CD1c-positive myeloid dendritic cell (primary cell): ENCODE measurements around the gene DSC2.

Source experiments
- DNase-seq: peaks from one replicate; pipeline ENCODE4 v3.0.0-alpha.2; 2016; ENCODE audit errors: extremely low spot score

Gene DSC2

GRCh38 chr18:31098878-31099277 is 3.3 kb downstream of the DSC2 start:
- DNase-seq = no peak

- DNase-seq = no peak
These were observed 4.6 kb downstream of the DSC2 start for GRCh38 chr18:31097666-31098065.

- DNase-seq = no peak
These were observed 8.3 kb downstream of the DSC2 start for GRCh38 chr18:31093880-31094279.

GRCh38 chr18:31093294-31093693 is 8.9 kb downstream of the DSC2 start:
- DNase-seq = no peak

- no peak for DNase-seq
These were observed 10.9 kb downstream of the DSC2 start for GRCh38 chr18:31091350-31091749.

- no peak for DNase-seq
These were observed 13.7 kb downstream of the DSC2 start for GRCh38 chr18:31088532-31088931.

- peak; percentile 50 for DNase-seq
These were observed 22.2 kb downstream of the DSC2 start for GRCh38 chr18:31079973-31080372.

GRCh38 chr18:31077878-31078277 is 24.3 kb downstream of the DSC2 start:
- DNase-seq = peak; percentile 54

GRCh38 chr18:31072175-31072574 is 30.0 kb downstream of the DSC2 start:
- no peak for DNase-seq

- DNase-seq = no peak
These were observed 32.0 kb downstream of the DSC2 start for GRCh38 chr18:31070206-31070605.

GRCh38 chr18:31066266-31066665 is 36.0 kb downstream of the DSC2 start:
- DNase-seq = no peak

- DNase-seq = no peak
These were observed 37.0 kb downstream of the DSC2 start for GRCh38 chr18:31065036-31065773.

- no peak for DNase-seq
These were observed 38.1 kb downstream of the DSC2 start for GRCh38 chr18:31064130-31064529.

GRCh38 chr18:31061945-31062344 is 40.3 kb downstream of the DSC2 start:
- no peak for DNase-seq

GRCh38 chr18:31058897-31059296 is 43.3 kb downstream of the DSC2 start:
- DNase-seq = no peak

- no peak for DNase-seq
These were observed 44.3 kb downstream of the DSC2 start for GRCh38 chr18:31057917-31058316.

- no peak for DNase-seq
These were observed 45.2 kb downstream of the DSC2 start for GRCh38 chr18:31057051-31057450.

GRCh38 chr18:31056296-31056695 is 45.9 kb downstream of the DSC2 start:
- no peak for DNase-seq

- DNase-seq = no peak
These were observed 51.6 kb downstream of the DSC2 start for GRCh38 chr18:31050635-31051034.

- no peak for DNase-seq
These were observed 53.0 kb downstream of the DSC2 start for GRCh38 chr18:31049189-31049588.

GRCh38 chr18:31048216-31048615 is 54.0 kb downstream of the DSC2 start:
- DNase-seq = no peak

- DNase-seq = no peak
These were observed 55.3 kb downstream of the DSC2 start for GRCh38 chr18:31046916-31047315.

- DNase-seq = no peak
These were observed 56.6 kb downstream of the DSC2 start for GRCh38 chr18:31045599-31045998.

- no peak for DNase-seq
These were observed 57.3 kb downstream of the DSC2 start for GRCh38 chr18:31044926-31045325.
